Endometrium (tissue), 2 donors: ENCODE results near the gene HSD17B7.
"Not testable (repeated sequence)": the region's sequence is repeated elsewhere in the genome, so short reads cannot be mapped to it uniquely, and the experiment has no call there.

Experiments used
- FAIRE-seq: peaks from 2 replicates; lab custom pipeline; 2012; peaks lifted over from hg19 to GRCh38; lab: Jason Lieb, UNC
- donor health status: control.
- donor health status: control.

HSD17B7 gene

GRCh38 chr1:162812357-162812756, 21.9 kb downstream of the HSD17B7 start:
- not testable (repeated sequence) for FAIRE-seq

- not testable (repeated sequence) for FAIRE-seq
These were observed 27.6 kb downstream of the HSD17B7 start for GRCh38 chr1:162818136-162818535.

- not testable (repeated sequence) for FAIRE-seq
These were observed 28.2 kb downstream of the HSD17B7 start for GRCh38 chr1:162818666-162819065.

- no peak for FAIRE-seq
These were observed 32.1 kb downstream of the HSD17B7 start for GRCh38 chr1:162822391-162823200.

- no peak for FAIRE-seq
These were observed 32.7 kb downstream of the HSD17B7 start for GRCh38 chr1:162823231-162823630.

GRCh38 chr1:162823771-162824525, 33.4 kb downstream of the HSD17B7 start:
- FAIRE-seq = no peak

GRCh38 chr1:162829268-162829667, 38.8 kb downstream of the HSD17B7 start:
- FAIRE-seq = no peak

GRCh38 chr1:162832470-162832869, 42.0 kb downstream of the HSD17B7 start:
- peak; percentile 33 for FAIRE-seq

GRCh38 chr1:162835157-162835899, 44.8 kb downstream of the HSD17B7 start:
- no peak for FAIRE-seq

GRCh38 chr1:162838863-162839262, 48.4 kb downstream of the HSD17B7 start:
- no peak for FAIRE-seq

GRCh38 chr1:162840250-162840839, 49.8 kb downstream of the HSD17B7 start:
- no peak for FAIRE-seq

- FAIRE-seq = no peak
These were observed 53.7 kb downstream of the HSD17B7 start for GRCh38 chr1:162844153-162844552.

GRCh38 chr1:162846256-162847212, 56.0 kb downstream of the HSD17B7 start:
- FAIRE-seq = no peak

- FAIRE-seq = peak; percentile 4
These were observed 57.4 kb downstream of the HSD17B7 start for GRCh38 chr1:162847839-162848453.

GRCh38 chr1:162849711-162850110, 59.2 kb downstream of the HSD17B7 start:
- FAIRE-seq = no peak

GRCh38 chr1:162851341-162851740, 60.8 kb downstream of the HSD17B7 start:
- no peak for FAIRE-seq

- peak; percentile 87 for FAIRE-seq
These were observed 63.9 kb downstream of the HSD17B7 start for GRCh38 chr1:162854245-162854882.

GRCh38 chr1:162855461-162856150, 65.1 kb downstream of the HSD17B7 start:
- FAIRE-seq = no peak

GRCh38 chr1:162856260-162856659, 65.8 kb downstream of the HSD17B7 start:
- no peak for FAIRE-seq
